Measurements from ENCODE around the gene ATP5F1D. TPM values are rescaled to one million over a fixed set of nuclear protein-coding genes. Genes with fewer than 3 reads are reported as not detected.
A peak's percentile ranks its signal among the peaks of the same experiment; 100 is the strongest.

The ATP5F1D gene
- total RNA-seq, 2 donors from 2014 or later, result 193 to 269 TPM

- peak overlapping the region; percentile 46 to 91 for H3K27ac ChIP-seq
- H3K4me1 ChIP-seq, result peaks cover 0 to 76% of the 10 kb centered on the region in 2 donors
- no peak overlapping the region for H3K4me3 ChIP-seq
- DNase-seq (ENCODE audit: low spot score), result no peak
- H3K36me3 ChIP-seq, result peaks cover 35% of the 10 kb centered on the region
- no peaks in the 10 kb centered on the region for H3K9me3 ChIP-seq
- no peak for TF ChIP-seq CTCF (IDR thresholded peaks at IDR 0.05)
- no peaks in the 10 kb centered on the region for H3K27me3 ChIP-seq
These were observed 21.6 kb upstream of the ATP5F1D start for GRCh38 chr19:1219786-1220476.

DNA sequence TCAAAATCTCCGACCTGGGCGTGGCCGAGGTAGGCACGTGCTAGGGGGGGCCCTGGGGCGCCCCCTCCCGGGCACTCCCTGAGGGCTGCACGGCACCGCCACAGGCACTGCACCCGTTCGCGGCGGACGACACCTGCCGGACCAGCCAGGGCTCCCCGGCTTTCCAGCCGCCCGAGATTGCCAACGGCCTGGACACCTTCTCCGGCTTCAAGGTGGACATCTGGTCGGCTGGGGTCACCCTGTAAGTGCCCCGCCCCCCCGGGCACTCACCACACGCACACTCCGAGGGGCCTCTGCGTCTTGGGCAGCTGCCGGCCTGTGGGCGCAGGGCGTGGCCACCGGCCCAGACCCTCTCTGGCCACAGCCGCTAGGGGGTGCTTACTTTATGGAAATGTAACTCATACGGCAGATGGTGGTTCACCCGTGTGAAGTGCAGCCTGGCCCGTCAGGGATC lies 21.0 kb upstream of the ATP5F1D start:
- Histone ChIP-seq H3K4me1 (peaks cover 0 to 70% of the 10 kb centered on the region in 2 donors), H3K4me3 (no peak overlapping the region), H3K27me3 (no peaks in the 10 kb centered on the region), H3K9me3 (no peaks in the 10 kb centered on the region), H3K36me3 (peaks cover 40% of the 10 kb centered on the region), H3K27ac (peak overlapping the region in 1 of 2 donors; percentile 91)
- DNase-seq (ENCODE audit: low spot score), result no peak
- no peak for TF ChIP-seq CTCF (IDR thresholded peaks at IDR 0.05)

DNA sequence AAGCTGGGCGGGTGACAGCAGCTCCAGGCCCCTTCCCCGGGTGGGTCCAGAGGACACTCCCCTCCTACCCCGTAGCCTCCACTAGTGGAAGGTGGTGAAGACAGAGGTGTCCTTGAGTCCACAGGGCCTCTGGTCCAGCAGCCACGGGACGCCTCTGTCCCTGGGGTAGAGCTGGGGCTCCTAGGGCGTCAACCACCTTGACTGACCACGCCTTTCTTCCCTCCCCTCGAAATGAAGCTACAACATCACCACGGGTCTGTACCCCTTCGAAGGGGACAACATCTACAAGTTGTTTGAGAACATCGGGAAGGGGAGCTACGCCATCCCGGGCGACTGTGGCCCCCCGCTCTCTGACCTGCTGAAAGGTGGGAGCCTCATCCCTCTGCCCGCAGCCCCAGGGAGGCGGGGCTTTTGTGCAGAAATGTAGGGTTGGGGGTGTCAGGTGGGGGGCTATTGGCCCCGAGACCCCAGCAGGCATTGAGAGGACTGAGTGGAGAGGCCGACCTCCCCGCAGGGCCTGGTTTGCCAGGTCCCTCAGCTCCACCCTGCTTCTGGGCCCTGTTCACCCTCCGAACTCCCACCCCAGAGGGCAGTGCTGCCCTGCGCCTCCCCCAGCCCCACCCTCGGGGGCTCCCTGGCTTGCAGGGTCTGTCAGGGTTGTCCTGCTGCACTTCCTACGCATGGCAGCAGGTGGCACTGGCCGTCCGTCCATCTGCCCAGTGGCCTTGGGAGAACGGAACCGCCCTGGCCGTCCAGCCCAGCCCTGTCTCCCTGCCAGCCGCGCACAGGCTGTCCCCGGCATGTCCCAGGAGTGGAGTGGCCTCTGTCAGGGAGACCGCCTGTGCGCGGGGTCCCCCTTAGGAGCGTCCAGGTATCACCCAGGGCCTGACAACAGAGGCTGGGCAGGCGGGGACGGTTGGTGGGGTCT lies 20.3 kb upstream of the ATP5F1D start:
- Histone ChIP-seq H3K27me3 (no peaks in the 10 kb centered on the region), H3K36me3 (peaks cover 41% of the 10 kb centered on the region), H3K27ac (peak overlapping the region; percentile 57 to 91), H3K9me3 (no peaks in the 10 kb centered on the region), H3K4me1 (peaks cover 0 to 63% of the 10 kb centered on the region in 2 donors), H3K4me3 (no peak overlapping the region)
- peak; percentile 87 to 89 for TF ChIP-seq CTCF (IDR thresholded peaks at IDR 0.05)
- peak; percentile 77 for DNase-seq (ENCODE audit: low spot score)

DNA sequence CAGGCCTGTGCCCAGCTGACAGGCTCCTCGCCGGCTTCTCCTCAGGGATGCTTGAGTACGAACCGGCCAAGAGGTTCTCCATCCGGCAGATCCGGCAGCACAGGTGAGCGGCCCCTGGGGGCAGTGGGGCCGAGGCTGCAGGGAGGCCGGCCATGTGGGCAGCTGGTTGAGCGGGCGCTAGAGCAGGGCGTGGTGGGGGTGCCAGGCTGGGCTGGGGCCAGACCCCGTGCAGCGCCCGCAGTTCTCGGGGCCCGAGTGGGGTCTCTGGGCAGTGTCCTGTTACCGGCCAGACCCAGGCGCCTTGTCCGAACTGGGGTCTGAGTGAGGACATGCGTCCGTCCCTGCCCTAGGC lies 19.7 kb upstream of the ATP5F1D start:
- Histone ChIP-seq H3K27ac (peak overlapping the region; percentile 57 to 91), H3K27me3 (no peaks in the 10 kb centered on the region), H3K4me1 (peaks cover 0 to 56% of the 10 kb centered on the region in 2 donors), H3K9me3 (no peaks in the 10 kb centered on the region), H3K36me3 (peaks cover 47% of the 10 kb centered on the region), H3K4me3 (no peak overlapping the region)
- DNase-seq (ENCODE audit: low spot score), result no peak
- TF ChIP-seq CTCF (IDR thresholded peaks at IDR 0.05), result no peak

- DNase-seq (ENCODE audit: low spot score), result no peak
- H3K4me1 ChIP-seq, result peaks cover 0 to 51% of the 10 kb centered on the region in 2 donors
- H3K4me3 ChIP-seq, result no peak overlapping the region
- H3K36me3 ChIP-seq, result peaks cover 53% of the 10 kb centered on the region
- no peak for TF ChIP-seq CTCF (IDR thresholded peaks at IDR 0.05)
- no peaks in the 10 kb centered on the region for H3K9me3 ChIP-seq
- peak overlapping the region; percentile 57 to 91 for H3K27ac ChIP-seq
- no peaks in the 10 kb centered on the region for H3K27me3 ChIP-seq
These were observed 19.2 kb upstream of the ATP5F1D start for GRCh38 chr19:1222394-1222793.
